HEK293 (cell line): ENCODE results near the gene PGAP6.

ENCODE experiments used
- EGR2 ChIP-seq: fragments of 450-650 bp; formaldehyde crosslinking; IDR thresholded peaks from 2 replicates; pipeline ENCODE4 v1.5.1; 2016; ENCODE audit warnings: low read depth, missing biosample characterization, missing genetic modification characterization
- GLIS2 ChIP-seq: fragments of 450-650 bp; formaldehyde crosslinking; IDR thresholded peaks from 2 replicates; pipeline ENCODE4 v1.5.1; 2016; ENCODE audit warnings: missing biosample characterization, missing genetic modification characterization
- IKZF3 ChIP-seq: fragments of 450-650 bp; IDR thresholded peaks from 2 replicates; pipeline ENCODE4 v1.5.0; 2018; ENCODE audit warnings: missing biosample characterization, mild to moderate bottlenecking, missing genetic modification characterization, moderate library complexity
- KLF8 ChIP-seq: fragments of 450-650 bp; formaldehyde crosslinking; IDR thresholded peaks from 2 replicates; pipeline ENCODE4 v1.5.1; 2016; ENCODE audit warnings: missing biosample characterization, missing genetic modification characterization
- KLF9 ChIP-seq: fragments of 450-650 bp; formaldehyde crosslinking; IDR thresholded peaks from 2 replicates; pipeline ENCODE4 v1.5.1; 2016; ENCODE audit warnings: missing biosample characterization, missing genetic modification characterization, low read depth
- SP2 ChIP-seq: fragments of 450-650 bp; formaldehyde crosslinking; IDR thresholded peaks from 2 replicates; pipeline ENCODE4 v1.5.1; 2016; ENCODE audit warnings: missing biosample characterization, missing genetic modification characterization
- SP7 ChIP-seq: fragments of 450-650 bp; formaldehyde crosslinking; IDR thresholded peaks from 2 replicates; pipeline ENCODE4 v1.5.1; 2016; ENCODE audit warnings: missing biosample characterization, missing genetic modification characterization
- ZBTB48 ChIP-seq: fragments of 450-650 bp; formaldehyde crosslinking; IDR thresholded peaks from 2 replicates; pipeline ENCODE4 v1.5.1; 2016; ENCODE audit warnings: missing biosample characterization, missing genetic modification characterization
- ZNF138 ChIP-seq: fragments of 450-650 bp; formaldehyde crosslinking; IDR thresholded peaks from 2 replicates; pipeline ENCODE4 v1.5.1; 2016; ENCODE audit warnings: missing biosample characterization, missing genetic modification characterization, borderline replicate concordance
- ZNF2 ChIP-seq: fragments of 450-650 bp; formaldehyde crosslinking; IDR thresholded peaks from 2 replicates; pipeline ENCODE4 v1.5.1; 2016; ENCODE audit warnings: missing biosample characterization, missing genetic modification characterization
- ZNF223 ChIP-seq: fragments of 450-650 bp; formaldehyde crosslinking; IDR thresholded peaks from 2 replicates; pipeline ENCODE4 v1.5.1; 2016; ENCODE audit warnings: missing biosample characterization, missing genetic modification characterization
- ZNF24 ChIP-seq: fragments of 450-650 bp; formaldehyde crosslinking; IDR thresholded peaks from 2 replicates; pipeline ENCODE4 v1.5.1; 2016; ENCODE audit warnings: missing biosample characterization, missing genetic modification characterization
- ZNF555 ChIP-seq: fragments of 450-650 bp; formaldehyde crosslinking; conservative IDR thresholded peaks from 2 replicates; pipeline ENCODE4 v1.5.1; 2017; ENCODE audit warnings: missing biosample characterization, mild to moderate bottlenecking, missing genetic modification characterization, inconsistent platforms
- ZNF561 ChIP-seq: fragments of 450-650 bp; IDR thresholded peaks from 2 replicates; pipeline ENCODE4 v1.5.1; 2018; ENCODE audit warnings: missing biosample characterization, missing genetic modification characterization, borderline replicate concordance
- ZNF677 ChIP-seq: fragments of 450-650 bp; IDR thresholded peaks from 2 replicates; pipeline ENCODE4 v1.5.0; 2018; ENCODE audit warnings: missing biosample characterization, mild to moderate bottlenecking, missing genetic modification characterization, moderate library complexity
- ZSCAN30 ChIP-seq: fragments of 450-650 bp; IDR thresholded peaks from 2 replicates; pipeline ENCODE4 v1.5.1; 2018; ENCODE audit warnings: missing biosample characterization, mild to moderate bottlenecking, missing genetic modification characterization, moderate library complexity
- TF ChIP-seq, protein P1 (sequence below): fragments of 450-650 bp; formaldehyde crosslinking; IDR thresholded peaks from 2 replicates; pipeline ENCODE4 v1.5.1; 2016; ENCODE audit warnings: missing biosample characterization, missing genetic modification characterization
- TF ChIP-seq, protein P2 (sequence below): fragments of 450-650 bp; formaldehyde crosslinking; IDR thresholded peaks from 2 replicates; pipeline ENCODE4 v1.5.1; 2017; ENCODE audit warnings: missing biosample characterization, mild to moderate bottlenecking, missing genetic modification characterization, moderate library complexity
- TF ChIP-seq, protein P3 (sequence below): fragments of 450-650 bp; formaldehyde crosslinking; IDR thresholded peaks from 2 replicates; pipeline ENCODE4 v1.5.1; 2017; ENCODE audit warnings: missing biosample characterization, missing genetic modification characterization
- TF ChIP-seq, protein P4 (sequence below): fragments of 450-650 bp; formaldehyde crosslinking; IDR thresholded peaks from 2 replicates; pipeline ENCODE4 v1.5.1; 2016; ENCODE audit warnings: missing biosample characterization, missing genetic modification characterization
- TF ChIP-seq, protein P5 (sequence below): fragments of 450-650 bp; formaldehyde crosslinking; IDR thresholded peaks from 2 replicates; pipeline ENCODE4 v1.5.1; 2016; ENCODE audit warnings: missing biosample characterization, missing genetic modification characterization
- TF ChIP-seq, protein P6 (sequence below): fragments of 450-650 bp; formaldehyde crosslinking; IDR thresholded peaks from 2 replicates; pipeline ENCODE4 v1.5.1; 2016; ENCODE audit warnings: missing biosample characterization, missing genetic modification characterization
- TF ChIP-seq, protein P7 (sequence below): fragments of 450-650 bp; formaldehyde crosslinking; IDR thresholded peaks from 2 replicates; pipeline ENCODE4 v1.5.1; 2016; ENCODE audit warnings: missing biosample characterization, missing genetic modification characterization, low read depth

The PGAP6 gene

DNA sequence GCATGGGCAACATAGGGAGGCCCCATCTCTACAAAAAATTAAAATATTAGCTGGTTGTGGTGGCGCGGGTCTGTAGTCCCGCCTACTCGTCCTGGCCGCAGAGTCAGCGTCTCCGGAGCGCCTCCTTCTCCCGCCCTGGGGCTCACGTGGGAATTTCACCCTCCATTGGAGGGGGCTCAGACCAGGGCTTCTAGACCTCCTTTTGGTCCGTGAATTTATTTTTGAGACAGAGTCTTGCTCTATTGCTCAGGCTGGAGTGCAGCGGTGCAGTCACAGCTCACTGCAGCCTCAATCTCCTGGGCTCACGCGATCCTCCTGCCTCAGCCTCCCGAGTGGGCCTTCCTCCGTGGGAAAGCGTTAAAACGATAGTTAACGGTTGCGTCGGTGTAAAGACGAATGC lies 14.8 kb upstream of the PGAP6 start (continued):
- TF ChIP-seq, protein P1, sequence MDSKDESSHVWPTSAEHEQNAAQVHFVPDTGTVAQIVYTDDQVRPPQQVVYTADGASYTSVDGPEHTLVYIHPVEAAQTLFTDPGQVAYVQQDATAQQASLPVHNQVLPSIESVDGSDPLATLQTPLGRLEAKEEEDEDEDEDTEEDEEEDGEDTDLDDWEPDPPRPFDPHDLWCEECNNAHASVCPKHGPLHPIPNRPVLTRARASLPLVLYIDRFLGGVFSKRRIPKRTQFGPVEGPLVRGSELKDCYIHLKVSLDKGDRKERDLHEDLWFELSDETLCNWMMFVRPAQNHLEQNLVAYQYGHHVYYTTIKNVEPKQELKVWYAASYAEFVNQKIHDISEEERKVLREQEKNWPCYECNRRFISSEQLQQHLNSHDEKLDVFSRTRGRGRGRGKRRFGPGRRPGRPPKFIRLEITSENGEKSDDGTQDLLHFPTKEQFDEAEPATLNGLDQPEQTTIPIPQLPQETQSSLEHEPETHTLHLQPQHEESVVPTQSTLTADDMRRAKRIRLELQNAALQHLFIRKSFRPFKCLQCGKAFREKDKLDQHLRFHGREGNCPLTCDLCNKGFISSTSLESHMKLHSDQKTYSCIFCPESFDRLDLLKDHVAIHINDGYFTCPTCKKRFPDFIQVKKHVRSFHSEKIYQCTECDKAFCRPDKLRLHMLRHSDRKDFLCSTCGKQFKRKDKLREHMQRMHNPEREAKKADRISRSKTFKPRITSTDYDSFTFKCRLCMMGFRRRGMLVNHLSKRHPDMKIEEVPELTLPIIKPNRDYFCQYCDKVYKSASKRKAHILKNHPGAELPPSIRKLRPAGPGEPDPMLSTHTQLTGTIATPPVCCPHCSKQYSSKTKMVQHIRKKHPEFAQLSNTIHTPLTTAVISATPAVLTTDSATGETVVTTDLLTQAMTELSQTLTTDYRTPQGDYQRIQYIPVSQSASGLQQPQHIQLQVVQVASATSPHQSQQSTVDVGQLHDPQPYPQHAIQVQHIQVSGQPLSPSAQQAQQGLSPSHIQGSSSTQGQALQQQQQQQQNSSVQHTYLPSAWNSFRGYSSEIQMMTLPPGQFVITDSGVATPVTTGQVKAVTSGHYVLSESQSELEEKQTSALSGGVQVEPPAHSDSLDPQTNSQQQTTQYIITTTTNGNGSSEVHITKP (tag by site-specific recombination) = 0 out of 2 replicates have a peak, but pooled peaks have one; percentile 6
- TF ChIP-seq EGR2 (tag by site-specific recombination) (peak; percentile 37; the same call in 1 of the 2 replicates), KLF9 (tag by site-specific recombination) (peak; percentile 40; the same call in 1 of the 2 replicates), ZNF2 (0 out of 2 replicates have a peak, but pooled peaks have one; percentile 28), KLF8 (tag by site-specific recombination) (peak; percentile 28; the same call in 1 of the 2 replicates), IKZF3 (tag by site-specific recombination) (peak; percentile 57; the same call in 1 of the 2 replicates), ZSCAN30 (tag by site-specific recombination) (no peak; the same call in 1 of the 2 replicates), ZBTB48 (tag by site-specific recombination) (no peak), SP7 (tag by site-specific recombination) (peak; percentile 43), ZNF677 (tag by site-specific recombination) (no peak), ZNF555 (tag by site-specific recombination) (no peak), ZNF24 (tag by site-specific recombination) (peak; percentile 46; the same call in 1 of the 2 replicates), ZNF561 (tag by site-specific recombination) (peak; percentile 59; the same call in 1 of the 2 replicates), GLIS2 (tag by site-specific recombination) (peak; percentile 40; the same call in 1 of the 2 replicates), ZNF223 (peak; percentile 83), ZNF138 (tag by site-specific recombination) (no peak), SP2 (tag by site-specific recombination) (peak; percentile 59)
- TF ChIP-seq, protein P2, sequence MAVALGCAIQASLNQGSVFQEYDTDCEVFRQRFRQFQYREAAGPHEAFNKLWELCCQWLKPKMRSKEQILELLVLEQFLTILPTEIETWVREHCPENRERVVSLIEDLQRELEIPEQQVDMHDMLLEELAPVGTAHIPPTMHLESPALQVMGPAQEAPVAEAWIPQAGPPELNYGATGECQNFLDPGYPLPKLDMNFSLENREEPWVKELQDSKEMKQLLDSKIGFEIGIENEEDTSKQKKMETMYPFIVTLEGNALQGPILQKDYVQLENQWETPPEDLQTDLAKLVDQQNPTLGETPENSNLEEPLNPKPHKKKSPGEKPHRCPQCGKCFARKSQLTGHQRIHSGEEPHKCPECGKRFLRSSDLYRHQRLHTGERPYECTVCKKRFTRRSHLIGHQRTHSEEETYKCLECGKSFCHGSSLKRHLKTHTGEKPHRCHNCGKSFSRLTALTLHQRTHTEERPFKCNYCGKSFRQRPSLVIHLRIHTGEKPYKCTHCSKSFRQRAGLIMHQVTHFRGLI (tag by site-specific recombination) = no peak
- TF ChIP-seq, protein P3, sequence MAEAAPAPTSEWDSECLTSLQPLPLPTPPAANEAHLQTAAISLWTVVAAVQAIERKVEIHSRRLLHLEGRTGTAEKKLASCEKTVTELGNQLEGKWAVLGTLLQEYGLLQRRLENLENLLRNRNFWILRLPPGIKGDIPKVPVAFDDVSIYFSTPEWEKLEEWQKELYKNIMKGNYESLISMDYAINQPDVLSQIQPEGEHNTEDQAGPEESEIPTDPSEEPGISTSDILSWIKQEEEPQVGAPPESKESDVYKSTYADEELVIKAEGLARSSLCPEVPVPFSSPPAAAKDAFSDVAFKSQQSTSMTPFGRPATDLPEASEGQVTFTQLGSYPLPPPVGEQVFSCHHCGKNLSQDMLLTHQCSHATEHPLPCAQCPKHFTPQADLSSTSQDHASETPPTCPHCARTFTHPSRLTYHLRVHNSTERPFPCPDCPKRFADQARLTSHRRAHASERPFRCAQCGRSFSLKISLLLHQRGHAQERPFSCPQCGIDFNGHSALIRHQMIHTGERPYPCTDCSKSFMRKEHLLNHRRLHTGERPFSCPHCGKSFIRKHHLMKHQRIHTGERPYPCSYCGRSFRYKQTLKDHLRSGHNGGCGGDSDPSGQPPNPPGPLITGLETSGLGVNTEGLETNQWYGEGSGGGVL (tag by site-specific recombination) = peak; percentile 51; the same call in 1 of the 2 replicates
- TF ChIP-seq, protein P4, sequence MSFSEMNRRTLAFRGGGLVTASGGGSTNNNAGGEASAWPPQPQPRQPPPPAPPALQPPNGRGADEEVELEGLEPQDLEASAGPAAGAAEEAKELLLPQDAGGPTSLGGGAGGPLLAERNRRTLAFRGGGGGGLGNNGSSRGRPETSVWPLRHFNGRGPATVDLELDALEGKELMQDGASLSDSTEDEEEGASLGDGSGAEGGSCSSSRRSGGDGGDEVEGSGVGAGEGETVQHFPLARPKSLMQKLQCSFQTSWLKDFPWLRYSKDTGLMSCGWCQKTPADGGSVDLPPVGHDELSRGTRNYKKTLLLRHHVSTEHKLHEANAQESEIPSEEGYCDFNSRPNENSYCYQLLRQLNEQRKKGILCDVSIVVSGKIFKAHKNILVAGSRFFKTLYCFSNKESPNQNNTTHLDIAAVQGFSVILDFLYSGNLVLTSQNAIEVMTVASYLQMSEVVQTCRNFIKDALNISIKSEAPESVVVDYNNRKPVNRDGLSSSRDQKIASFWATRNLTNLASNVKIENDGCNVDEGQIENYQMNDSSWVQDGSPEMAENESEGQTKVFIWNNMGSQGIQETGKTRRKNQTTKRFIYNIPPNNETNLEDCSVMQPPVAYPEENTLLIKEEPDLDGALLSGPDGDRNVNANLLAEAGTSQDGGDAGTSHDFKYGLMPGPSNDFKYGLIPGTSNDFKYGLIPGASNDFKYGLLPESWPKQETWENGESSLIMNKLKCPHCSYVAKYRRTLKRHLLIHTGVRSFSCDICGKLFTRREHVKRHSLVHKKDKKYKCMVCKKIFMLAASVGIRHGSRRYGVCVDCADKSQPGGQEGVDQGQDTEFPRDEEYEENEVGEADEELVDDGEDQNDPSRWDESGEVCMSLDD (tag by site-specific recombination) = peak; percentile 62; the same call in 1 of the 2 replicates
- TF ChIP-seq, protein P5, sequence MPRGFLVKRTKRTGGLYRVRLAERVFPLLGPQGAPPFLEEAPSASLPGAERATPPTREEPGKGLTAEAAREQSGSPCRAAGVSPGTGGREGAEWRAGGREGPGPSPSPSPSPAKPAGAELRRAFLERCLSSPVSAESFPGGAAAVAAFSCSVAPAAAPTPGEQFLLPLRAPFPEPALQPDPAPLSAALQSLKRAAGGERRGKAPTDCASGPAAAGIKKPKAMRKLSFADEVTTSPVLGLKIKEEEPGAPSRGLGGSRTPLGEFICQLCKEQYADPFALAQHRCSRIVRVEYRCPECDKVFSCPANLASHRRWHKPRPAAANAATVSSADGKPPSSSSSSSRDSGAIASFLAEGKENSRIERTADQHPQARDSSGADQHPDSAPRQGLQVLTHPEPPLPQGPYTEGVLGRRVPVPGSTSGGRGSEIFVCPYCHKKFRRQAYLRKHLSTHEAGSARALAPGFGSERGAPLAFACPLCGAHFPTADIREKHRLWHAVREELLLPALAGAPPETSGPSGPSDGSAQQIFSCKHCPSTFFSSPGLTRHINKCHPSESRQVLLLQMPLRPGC = peak; percentile 29; the same call in 1 of the 2 replicates
- TF ChIP-seq, protein P6, sequence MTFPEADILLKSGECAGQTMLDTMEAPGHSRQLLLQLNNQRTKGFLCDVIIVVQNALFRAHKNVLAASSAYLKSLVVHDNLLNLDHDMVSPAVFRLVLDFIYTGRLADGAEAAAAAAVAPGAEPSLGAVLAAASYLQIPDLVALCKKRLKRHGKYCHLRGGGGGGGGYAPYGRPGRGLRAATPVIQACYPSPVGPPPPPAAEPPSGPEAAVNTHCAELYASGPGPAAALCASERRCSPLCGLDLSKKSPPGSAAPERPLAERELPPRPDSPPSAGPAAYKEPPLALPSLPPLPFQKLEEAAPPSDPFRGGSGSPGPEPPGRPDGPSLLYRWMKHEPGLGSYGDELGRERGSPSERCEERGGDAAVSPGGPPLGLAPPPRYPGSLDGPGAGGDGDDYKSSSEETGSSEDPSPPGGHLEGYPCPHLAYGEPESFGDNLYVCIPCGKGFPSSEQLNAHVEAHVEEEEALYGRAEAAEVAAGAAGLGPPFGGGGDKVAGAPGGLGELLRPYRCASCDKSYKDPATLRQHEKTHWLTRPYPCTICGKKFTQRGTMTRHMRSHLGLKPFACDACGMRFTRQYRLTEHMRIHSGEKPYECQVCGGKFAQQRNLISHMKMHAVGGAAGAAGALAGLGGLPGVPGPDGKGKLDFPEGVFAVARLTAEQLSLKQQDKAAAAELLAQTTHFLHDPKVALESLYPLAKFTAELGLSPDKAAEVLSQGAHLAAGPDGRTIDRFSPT (tag by site-specific recombination) = no peak
- TF ChIP-seq, protein P7, sequence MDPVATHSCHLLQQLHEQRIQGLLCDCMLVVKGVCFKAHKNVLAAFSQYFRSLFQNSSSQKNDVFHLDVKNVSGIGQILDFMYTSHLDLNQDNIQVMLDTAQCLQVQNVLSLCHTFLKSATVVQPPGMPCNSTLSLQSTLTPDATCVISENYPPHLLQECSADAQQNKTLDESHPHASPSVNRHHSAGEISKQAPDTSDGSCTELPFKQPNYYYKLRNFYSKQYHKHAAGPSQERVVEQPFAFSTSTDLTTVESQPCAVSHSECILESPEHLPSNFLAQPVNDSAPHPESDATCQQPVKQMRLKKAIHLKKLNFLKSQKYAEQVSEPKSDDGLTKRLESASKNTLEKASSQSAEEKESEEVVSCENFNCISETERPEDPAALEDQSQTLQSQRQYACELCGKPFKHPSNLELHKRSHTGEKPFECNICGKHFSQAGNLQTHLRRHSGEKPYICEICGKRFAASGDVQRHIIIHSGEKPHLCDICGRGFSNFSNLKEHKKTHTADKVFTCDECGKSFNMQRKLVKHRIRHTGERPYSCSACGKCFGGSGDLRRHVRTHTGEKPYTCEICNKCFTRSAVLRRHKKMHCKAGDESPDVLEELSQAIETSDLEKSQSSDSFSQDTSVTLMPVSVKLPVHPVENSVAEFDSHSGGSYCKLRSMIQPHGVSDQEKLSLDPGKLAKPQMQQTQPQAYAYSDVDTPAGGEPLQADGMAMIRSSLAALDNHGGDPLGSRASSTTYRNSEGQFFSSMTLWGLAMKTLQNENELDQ (tag by site-specific recombination) = no peak
